ENCODE data around the gene RGS11. TPM values are rescaled to one million over a fixed set of nuclear protein-coding genes. Genes with fewer than 3 reads are reported as not detected.

RGS11 gene
- total RNA-seq, 1 experiment from 2014 or later = 10.2 TPM

DNA sequence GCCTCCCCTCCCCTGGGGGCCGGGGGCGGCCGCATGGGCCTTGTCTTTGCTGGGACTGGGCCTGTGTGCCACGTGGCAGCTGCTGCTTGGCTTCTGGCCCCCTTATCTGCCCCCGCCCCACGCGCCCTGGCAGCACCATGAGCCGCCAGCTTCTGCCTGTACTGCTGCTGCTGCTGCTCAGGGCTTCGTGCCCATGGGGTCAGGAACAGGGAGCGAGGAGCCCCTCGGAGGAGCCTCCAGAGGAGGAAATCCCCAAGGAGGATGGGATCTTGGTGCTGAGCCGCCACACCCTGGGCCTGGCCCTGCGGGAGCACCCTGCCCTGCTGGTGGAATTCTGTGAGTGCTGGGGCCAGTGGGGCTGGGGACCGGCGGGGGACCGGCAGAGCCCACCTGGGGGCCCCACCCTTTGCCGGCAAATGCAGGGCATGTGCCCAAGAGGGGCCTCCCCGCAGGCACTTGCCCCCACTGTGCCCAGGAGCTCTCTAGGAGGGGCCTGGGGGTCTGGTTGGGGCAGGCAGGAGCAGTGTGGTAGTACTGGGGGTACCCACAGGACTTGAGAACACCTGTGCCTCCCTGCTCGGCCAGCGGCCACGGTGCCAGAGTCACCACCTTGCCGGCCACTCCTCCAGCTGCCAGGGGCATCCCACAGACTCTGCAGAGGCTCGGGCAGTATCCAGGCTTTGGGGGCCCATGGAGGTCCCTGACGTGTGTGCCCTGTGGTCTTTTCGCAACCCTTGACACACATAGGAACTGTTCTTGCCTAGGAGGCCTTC, 7.5 kb upstream of the RGS11 start, which contains the start of gene PDIA2:
TSS of gene PDIA2 (plus strand) at position 132 of the 773 bp plus-strand sequence. CDS start at position 138, 6 bp downstream.
- Histone ChIP-seq H3K27ac (ENCODE audit: low read length) (no peak within 1 kb of the TSS), H3K9me3 (ENCODE audit: control insufficient read depth, insufficient read depth, low read depth, low read length) (no peaks in the 10 kb centered on the region), H3K4me3 (ENCODE audit: low read depth in 2 of 2, low read length in 2 of 2) (no peak within 1 kb of the TSS), H3K36me3 (ENCODE audit: control insufficient read depth, insufficient read depth, low read length) (no peaks in the 10 kb centered on the region), H3K27me3 (ENCODE audit: control insufficient read depth, insufficient read depth, low read length) (no peaks in the 10 kb centered on the region), H3K4me1 (ENCODE audit: control insufficient read depth, insufficient read depth, low read length) (peaks cover 2% of the 10 kb centered on the region)
- no peak for TF ChIP-seq POLR2AphosphoS5 (IDR thresholded peaks at IDR 0.05; ENCODE audit: low read depth, low read length)
- TF ChIP-seq CTCF (IDR thresholded peaks at IDR 0.05) = no peak
- no peak for TF ChIP-seq SIN3A (IDR thresholded peaks at IDR 0.05; ENCODE audit: borderline replicate concordance, insufficient read depth, low read depth, low read length)
- TF ChIP-seq, protein P1, sequence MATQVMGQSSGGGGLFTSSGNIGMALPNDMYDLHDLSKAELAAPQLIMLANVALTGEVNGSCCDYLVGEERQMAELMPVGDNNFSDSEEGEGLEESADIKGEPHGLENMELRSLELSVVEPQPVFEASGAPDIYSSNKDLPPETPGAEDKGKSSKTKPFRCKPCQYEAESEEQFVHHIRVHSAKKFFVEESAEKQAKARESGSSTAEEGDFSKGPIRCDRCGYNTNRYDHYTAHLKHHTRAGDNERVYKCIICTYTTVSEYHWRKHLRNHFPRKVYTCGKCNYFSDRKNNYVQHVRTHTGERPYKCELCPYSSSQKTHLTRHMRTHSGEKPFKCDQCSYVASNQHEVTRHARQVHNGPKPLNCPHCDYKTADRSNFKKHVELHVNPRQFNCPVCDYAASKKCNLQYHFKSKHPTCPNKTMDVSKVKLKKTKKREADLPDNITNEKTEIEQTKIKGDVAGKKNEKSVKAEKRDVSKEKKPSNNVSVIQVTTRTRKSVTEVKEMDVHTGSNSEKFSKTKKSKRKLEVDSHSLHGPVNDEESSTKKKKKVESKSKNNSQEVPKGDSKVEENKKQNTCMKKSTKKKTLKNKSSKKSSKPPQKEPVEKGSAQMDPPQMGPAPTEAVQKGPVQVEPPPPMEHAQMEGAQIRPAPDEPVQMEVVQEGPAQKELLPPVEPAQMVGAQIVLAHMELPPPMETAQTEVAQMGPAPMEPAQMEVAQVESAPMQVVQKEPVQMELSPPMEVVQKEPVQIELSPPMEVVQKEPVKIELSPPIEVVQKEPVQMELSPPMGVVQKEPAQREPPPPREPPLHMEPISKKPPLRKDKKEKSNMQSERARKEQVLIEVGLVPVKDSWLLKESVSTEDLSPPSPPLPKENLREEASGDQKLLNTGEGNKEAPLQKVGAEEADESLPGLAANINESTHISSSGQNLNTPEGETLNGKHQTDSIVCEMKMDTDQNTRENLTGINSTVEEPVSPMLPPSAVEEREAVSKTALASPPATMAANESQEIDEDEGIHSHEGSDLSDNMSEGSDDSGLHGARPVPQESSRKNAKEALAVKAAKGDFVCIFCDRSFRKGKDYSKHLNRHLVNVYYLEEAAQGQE (IDR thresholded peaks at IDR 0.05; ENCODE audit: insufficient read depth in 1 of 2, low read depth in 2 of 2, low read length in 1 of 2) = no peak
- TF ChIP-seq TCF7L2 (IDR thresholded peaks at IDR 0.05; ENCODE audit: low read depth, low read length) = no peak
- ChIA-PET CTCF (no interaction called here), POLR2A (no interaction called here)
- in situ Hi-C loops (cut with HindIII; ENCODE audit: low pct_unique_long_range_greater_than_20kb, low sequenced_read_pairs) (no loop called here), intact Hi-C loops (cut with micrococcal nuclease; ENCODE audit: unreplicated experiment) (no loop called here)
- ATAC-seq = no peak
- no peak for DNase-seq (ENCODE audit: low read depth, low spot score)
- BruUV-seq (replicated peaks) = no TSS peak

DNA sequence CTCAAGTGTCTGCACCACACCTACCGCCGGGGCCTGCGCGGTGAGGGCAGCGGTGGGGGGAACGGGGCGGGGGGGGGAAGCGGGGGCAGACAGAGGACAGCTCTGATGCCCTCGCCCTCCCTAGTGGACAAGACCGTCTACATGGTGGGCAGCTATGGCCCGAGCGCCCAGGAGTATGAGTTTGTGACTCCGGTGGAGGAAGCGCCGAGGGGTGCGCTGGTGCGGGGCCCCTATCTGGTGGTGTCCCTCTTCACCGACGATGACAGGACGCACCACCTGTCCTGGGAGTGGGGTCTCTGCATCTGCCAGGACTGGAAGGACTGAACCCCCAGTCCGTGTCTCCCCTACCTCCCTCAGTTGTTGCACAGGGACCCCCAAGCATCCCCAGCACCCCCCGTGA, 6.7 kb upstream of the RGS11 start:
- H3K27me3 ChIP-seq (ENCODE audit: control insufficient read depth, insufficient read depth, low read length) = no peaks in the 10 kb centered on the region
- TF ChIP-seq SIN3A (IDR thresholded peaks at IDR 0.05; ENCODE audit: borderline replicate concordance, insufficient read depth, low read depth, low read length) (no peak), CTCF (IDR thresholded peaks at IDR 0.05) (no peak), TCF7L2 (IDR thresholded peaks at IDR 0.05; ENCODE audit: low read depth, low read length) (no peak), POLR2AphosphoS5 (IDR thresholded peaks at IDR 0.05; ENCODE audit: low read depth, low read length) (no peak)
- TF ChIP-seq, protein P1 (IDR thresholded peaks at IDR 0.05; ENCODE audit: insufficient read depth in 1 of 2, low read depth in 2 of 2, low read length in 1 of 2) = no peak
- in situ Hi-C loops (cut with HindIII; ENCODE audit: low pct_unique_long_range_greater_than_20kb, low sequenced_read_pairs) (no loop called here), intact Hi-C loops (cut with micrococcal nuclease; ENCODE audit: unreplicated experiment) (no loop called here)
- peaks cover 2% of the 10 kb centered on the region for H3K4me1 ChIP-seq (ENCODE audit: control insufficient read depth, insufficient read depth, low read length)
- BruUV-seq (replicated peaks) = no TSS peak
- no peak overlapping the region for H3K4me3 ChIP-seq (ENCODE audit: low read depth in 2 of 2, low read length in 2 of 2)
- CTCF ChIA-PET = no interaction called here
- ATAC-seq = no peak
- H3K36me3 ChIP-seq (ENCODE audit: control insufficient read depth, insufficient read depth, low read length) = no peaks in the 10 kb centered on the region
- DNase-seq (ENCODE audit: low read depth, low spot score) = no peak
- H3K9me3 ChIP-seq (ENCODE audit: control insufficient read depth, insufficient read depth, low read depth, low read length) = no peaks in the 10 kb centered on the region
- no peak overlapping the region for H3K27ac ChIP-seq (ENCODE audit: low read length)
- POLR2A ChIA-PET = no interaction called here

All from Panc1 (cell line).